ENCODE results near the gene AFAP1. TPM values are rescaled to one million over a fixed set of nuclear protein-coding genes. Genes with fewer than 3 reads are reported as not detected.

AFAP1 gene
- polyA plus RNA-seq, 3 donors: not detected

DNA sequence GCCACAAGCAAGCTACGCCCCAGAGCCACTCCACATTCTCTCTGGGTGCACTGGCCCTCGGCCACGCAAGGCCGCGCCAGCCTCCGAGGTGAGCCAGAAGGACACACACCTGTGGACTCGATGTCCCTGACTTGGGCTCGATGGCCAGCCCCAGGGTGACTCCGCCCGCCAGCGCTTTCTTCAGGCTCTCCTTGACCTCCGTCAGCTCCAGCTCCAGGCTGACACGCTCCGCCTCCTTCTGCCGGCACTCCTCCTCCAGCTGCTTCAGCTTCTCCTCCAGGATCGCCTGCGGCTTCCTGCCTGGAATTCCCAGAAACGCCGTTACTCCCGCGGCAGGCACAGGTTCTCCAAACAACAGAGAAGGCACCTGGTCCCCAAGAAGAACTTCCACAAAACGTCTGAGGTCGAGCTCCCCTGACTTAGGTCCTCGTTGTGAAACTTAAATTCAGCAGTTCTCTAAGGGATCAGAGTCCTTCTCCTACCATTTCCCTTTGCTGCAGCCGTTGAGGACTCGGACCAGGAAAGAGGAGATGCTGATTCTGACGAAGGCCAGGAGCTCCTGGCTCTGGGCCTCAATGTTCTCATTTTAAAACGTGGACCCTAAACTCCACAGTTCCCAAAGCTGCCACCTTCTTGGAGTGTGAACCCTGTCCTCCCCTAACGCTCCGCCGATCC lies 166.8 kb downstream of the AFAP1 start:
- Histone ChIP-seq H4K20me1 (ENCODE audit: insufficient read depth, low read length) (no peaks in the 10 kb centered on the region), H3K4me1 (ENCODE audit: control insufficient read depth in 1 of 2, insufficient read depth in 2 of 2, low read length in 2 of 2) (no peaks in the 10 kb centered on the region), H3K27me3 (ENCODE audit: control insufficient read depth in 2 of 2, insufficient read depth in 2 of 2, low read length in 2 of 2) (no peaks in the 10 kb centered on the region), H3K9ac (ENCODE audit: insufficient read depth, low read length, poor library complexity, severe bottlenecking) (no peak overlapping the region), H2AFZ (ENCODE audit: insufficient read depth, low read depth, low read length, poor library complexity, severe bottlenecking) (no peak overlapping the region), H3K4me3 (replicated peaks in 1 of 3; ENCODE audit: low read depth in 2 of 3, low read length in 3 of 3) (no peak overlapping the region), H3K9me3 (replicated peaks in 1 of 2; ENCODE audit: control insufficient read depth in 1 of 2, insufficient read depth in 1 of 2, low read length in 2 of 2) (no peaks in the 10 kb centered on the region), H3K4me2 (replicated peaks; ENCODE audit: extremely low read depth, low read length, poor library complexity, severe bottlenecking) (no peak overlapping the region), H3K27ac (ENCODE audit: low read depth in 1 of 2, low read length in 2 of 2) (no peak overlapping the region), H3K79me2 (ENCODE audit: insufficient read depth, low read length) (no peaks in the 10 kb centered on the region), H3K36me3 (replicated peaks in 1 of 2; ENCODE audit: control insufficient read depth in 1 of 2, insufficient read depth in 2 of 2, low read length in 2 of 2) (peaks cover 0 to 5% of the 10 kb centered on the region in 2 donors)
- Mint-ChIP-seq H3K27ac (peak overlapping the region in 1 of 7 donors; percentile 20), H3K27me3 (ENCODE audit: low read depth in 3 of 3) (peaks cover 6 to 22% (median 8%) of the 10 kb centered on the region in 3 donors), H3K4me3 (no peak overlapping the region), H3K36me3 (peaks cover 0 to 47% of the 10 kb centered on the region in 2 donors), H3K9me3 (peaks cover 0 to 4% (median 0%) of the 10 kb centered on the region in 7 donors), H3K4me1 (no peaks in the 10 kb centered on the region)
- no peak for TF ChIP-seq CTCF (IDR thresholded peaks at IDR 0.05)
- intact Hi-C loops (cut with micrococcal nuclease): no loop called here
- no peak for DNase-seq
- WGBS (ENCODE audit: insufficient coverage): 78% methylated on average over 31 of the region's 31 CpGs

GRCh38 chr4:7771541-7772507 lies 167.8 kb downstream of the AFAP1 start:
- Histone ChIP-seq H3K27me3 (ENCODE audit: control insufficient read depth in 2 of 2, insufficient read depth in 2 of 2, low read length in 2 of 2) (no peaks in the 10 kb centered on the region), H3K27ac (ENCODE audit: low read depth in 1 of 2, low read length in 2 of 2) (no peak overlapping the region), H3K9me3 (replicated peaks in 1 of 2; ENCODE audit: control insufficient read depth in 1 of 2, insufficient read depth in 1 of 2, low read length in 2 of 2) (no peaks in the 10 kb centered on the region), H3K79me2 (ENCODE audit: insufficient read depth, low read length) (no peaks in the 10 kb centered on the region), H3K4me3 (replicated peaks in 1 of 3; ENCODE audit: low read depth in 2 of 3, low read length in 3 of 3) (no peak overlapping the region), H2AFZ (ENCODE audit: insufficient read depth, low read depth, low read length, poor library complexity, severe bottlenecking) (no peak overlapping the region), H3K36me3 (replicated peaks in 1 of 2; ENCODE audit: control insufficient read depth in 1 of 2, insufficient read depth in 2 of 2, low read length in 2 of 2) (peaks cover 0 to 5% of the 10 kb centered on the region in 2 donors), H4K20me1 (ENCODE audit: insufficient read depth, low read length) (no peaks in the 10 kb centered on the region), H3K9ac (ENCODE audit: insufficient read depth, low read length, poor library complexity, severe bottlenecking) (no peak overlapping the region), H3K4me1 (ENCODE audit: control insufficient read depth in 1 of 2, insufficient read depth in 2 of 2, low read length in 2 of 2) (no peaks in the 10 kb centered on the region), H3K4me2 (replicated peaks; ENCODE audit: extremely low read depth, low read length, poor library complexity, severe bottlenecking) (no peak overlapping the region)
- peaks cover 0 to 42% of the 10 kb centered on the region in 2 donors for H3K36me3 Mint-ChIP-seq
- intact Hi-C loops (cut with micrococcal nuclease): no loop called here
- no peaks in the 10 kb centered on the region for H3K4me1 Mint-ChIP-seq
- TF ChIP-seq CTCF (IDR thresholded peaks at IDR 0.05): no peak
- H3K4me3 Mint-ChIP-seq: no peak overlapping the region
- peaks cover 0 to 4% (median 0%) of the 10 kb centered on the region in 7 donors for H3K9me3 Mint-ChIP-seq
- H3K27ac Mint-ChIP-seq: peak overlapping the region in 1 of 7 donors; percentile 10
- peaks cover 5 to 22% (median 6%) of the 10 kb centered on the region in 3 donors for H3K27me3 Mint-ChIP-seq (ENCODE audit: low read depth in 3 of 3)
- 86% methylated on average over 18 of the region's 26 CpGs for WGBS (ENCODE audit: insufficient coverage)
- DNase-seq: no peak
